ENCODE results near the gene DYNC1LI1. TPM values are rescaled to one million over a fixed set of nuclear protein-coding genes. Genes with fewer than 3 reads are reported as not detected.
A peak's percentile ranks its signal among the peaks of the same experiment; 100 is the strongest.

The DYNC1LI1 gene
- total and polyA plus RNA-seq, 2 donors (not counting 1 experiment from before 2014, with no cell fraction given) = 44.1 to 49.8 TPM

- Histone ChIP-seq H3K4me3 (replicated peaks in 1 of 4; ENCODE audit: control extremely low read depth in 1 of 4, insufficient read depth in 1 of 4, low read depth in 3 of 4, low read length in 4 of 4) (peak overlapping the region; percentile 81 to 94 (median 90)), H2AFZ (ENCODE audit: low read length) (no peak overlapping the region), H3K9ac (ENCODE audit: insufficient read depth, low read length) (peak overlapping the region; percentile 81), H3K27ac (ENCODE audit: insufficient read depth, low read length) (peak overlapping the region; percentile 91), H3K4me1 (ENCODE audit: control insufficient read depth, extremely low read depth, insufficient read depth, low read length) (no peaks in the 10 kb centered on the region), H4K20me1 (ENCODE audit: control insufficient read depth, extremely low read depth, insufficient read depth, low read length) (no peaks in the 10 kb centered on the region), H3K36me3 (ENCODE audit: control insufficient read depth, insufficient read depth, low read length) (no peaks in the 10 kb centered on the region), H3K79me2 (ENCODE audit: control insufficient read depth, insufficient read depth, low read length) (peaks cover 15% of the 10 kb centered on the region), H3K27me3 (ENCODE audit: control insufficient read depth, insufficient read depth, low read length) (no peaks in the 10 kb centered on the region), H3K4me2 (ENCODE audit: extremely low read depth, insufficient read depth, low read length) (peak overlapping the region; percentile 38), H3K9me3 (ENCODE audit: control insufficient read depth, insufficient read depth, low read depth, low read length) (no peaks in the 10 kb centered on the region)
- no peak for TF ChIP-seq CTCF (conservative IDR thresholded peaks at IDR 0.05 in 1 of 2, IDR thresholded peaks at IDR 0.05 in 1 of 2; ENCODE audit: low read depth in 1 of 2, low read length in 2 of 2)
- no peak for TF ChIP-seq EZH2 (IDR thresholded peaks at IDR 0.05; ENCODE audit: low read length, missing control alignments)
- no peak for DNase-seq (ENCODE audit: low read depth in 2 of 2)
Measured at GRCh38 chr3:32501783-32502117, 68.9 kb downstream of the DYNC1LI1 start.

GRCh38 chr3:32500880-32501782 lies 69.5 kb downstream of the DYNC1LI1 start:
- no peak overlapping the region for H3K27ac ChIP-seq (ENCODE audit: insufficient read depth, low read length)

More at GRCh38 chr3:32500880-32501782, 69.5 kb downstream of the DYNC1LI1 start:
- Histone ChIP-seq H3K36me3 (ENCODE audit: control insufficient read depth, insufficient read depth, low read length) (no peaks in the 10 kb centered on the region), H3K79me2 (ENCODE audit: control insufficient read depth, insufficient read depth, low read length) (peaks cover 15% of the 10 kb centered on the region), H3K4me2 (ENCODE audit: extremely low read depth, insufficient read depth, low read length) (peak overlapping the region; percentile 38), H3K9me3 (ENCODE audit: control insufficient read depth, insufficient read depth, low read depth, low read length) (no peaks in the 10 kb centered on the region), H3K27me3 (ENCODE audit: control insufficient read depth, insufficient read depth, low read length) (no peaks in the 10 kb centered on the region), H3K9ac (ENCODE audit: insufficient read depth, low read length) (no peak overlapping the region), H3K4me1 (ENCODE audit: control insufficient read depth, extremely low read depth, insufficient read depth, low read length) (no peaks in the 10 kb centered on the region), H3K4me3 (replicated peaks in 1 of 4; ENCODE audit: control extremely low read depth in 1 of 4, insufficient read depth in 1 of 4, low read depth in 3 of 4, low read length in 4 of 4) (peak overlapping the region; percentile 81 to 94 (median 90)), H4K20me1 (ENCODE audit: control insufficient read depth, extremely low read depth, insufficient read depth, low read length) (no peaks in the 10 kb centered on the region), H2AFZ (ENCODE audit: low read length) (no peak overlapping the region)
- no peak for TF ChIP-seq CTCF (conservative IDR thresholded peaks at IDR 0.05 in 1 of 2, IDR thresholded peaks at IDR 0.05 in 1 of 2; ENCODE audit: low read depth in 1 of 2, low read length in 2 of 2)
- no peak for TF ChIP-seq EZH2 (IDR thresholded peaks at IDR 0.05; ENCODE audit: low read length, missing control alignments)
- DNase-seq (ENCODE audit: low read depth in 2 of 2) = no peak
